ENCODE results near the gene DEF6. TPM values are rescaled to one million over a fixed set of nuclear protein-coding genes. Genes with fewer than 3 reads are reported as not detected.

DEF6 gene
- total RNA-seq, 4 donors from 2014 or later: 0.78 to 4.6 (median 4.3) TPM

DNA sequence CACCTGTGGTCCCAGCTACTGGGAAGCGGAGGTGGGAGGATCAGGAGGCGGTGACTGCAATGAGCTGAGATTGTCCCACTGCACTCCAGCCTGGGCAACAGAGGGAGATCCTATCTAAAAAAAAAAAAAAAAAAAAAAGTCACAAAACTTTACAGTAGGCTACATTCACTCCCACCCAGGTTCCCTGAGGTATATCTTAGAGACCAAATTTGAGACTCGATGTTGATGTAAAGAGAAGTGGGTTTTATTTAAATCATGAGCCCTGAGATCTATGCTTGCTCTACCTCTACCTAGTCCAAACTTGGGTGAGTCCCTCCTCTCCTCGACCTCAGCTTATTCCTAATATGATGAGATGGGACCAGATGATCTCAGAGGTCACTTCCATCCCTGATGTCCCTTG is 8.8 kb upstream of the DEF6 start:
- no peak for TF ChIP-seq CTCF (IDR thresholded peaks at IDR 0.05)
- 87 to 100% methylated on average over 3 of the region's 4 CpGs for WGBS, 2 donors (ENCODE audit: low coverage in 1 of 2)
- Histone ChIP-seq H3K4me1 (peaks cover 0 to 6% (median 0%) of the 10 kb centered on the region in 3 donors), H3K27me3 (no peaks in the 10 kb centered on the region), H3K27ac (no peak overlapping the region), H3K4me3 (no peak overlapping the region), H3K36me3 (peaks cover 0 to 100% of the 10 kb centered on the region in 2 donors), H3K9me3 (no peaks in the 10 kb centered on the region)
- ATAC-seq: no peak

DNA sequence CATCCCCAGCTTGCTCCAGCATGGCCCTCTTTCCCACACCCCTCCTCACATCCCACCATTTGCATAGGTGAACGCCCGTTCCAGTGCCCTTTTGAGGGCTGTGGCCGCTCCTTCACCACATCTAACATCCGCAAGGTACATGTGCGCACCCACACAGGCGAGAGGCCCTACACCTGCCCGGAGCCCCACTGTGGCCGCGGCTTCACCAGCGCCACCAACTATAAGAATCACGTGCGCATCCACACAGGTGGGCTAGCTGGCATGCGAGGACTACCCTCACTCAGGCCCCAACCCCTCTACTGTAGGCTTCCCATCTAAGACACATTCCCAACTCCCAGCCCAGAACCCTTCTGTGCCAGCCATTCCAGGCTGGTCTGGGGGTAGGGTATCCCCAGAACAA is 6.1 kb upstream of the DEF6 start:
- Histone ChIP-seq H3K4me1 (peaks cover 0 to 6% (median 0%) of the 10 kb centered on the region in 3 donors), H3K4me3 (no peak overlapping the region), H3K36me3 (peaks cover 0 to 98% of the 10 kb centered on the region in 2 donors), H3K9me3 (no peaks in the 10 kb centered on the region), H3K27me3 (no peaks in the 10 kb centered on the region), H3K27ac (no peak overlapping the region)
- WGBS, 2 donors (ENCODE audit: low coverage in 1 of 2): 89 to 94% methylated on average over 4 to 11 of the region's 13 CpGs
- TF ChIP-seq EP300 (IDR thresholded peaks at IDR 0.05): no peak
- no peak for TF ChIP-seq POLR2AphosphoS5 (IDR thresholded peaks at IDR 0.05)
- no peak for TF ChIP-seq CTCF (IDR thresholded peaks at IDR 0.05)
- TF ChIP-seq POLR2A (IDR thresholded peaks at IDR 0.05): no peak
- ATAC-seq: no peak

DNA sequence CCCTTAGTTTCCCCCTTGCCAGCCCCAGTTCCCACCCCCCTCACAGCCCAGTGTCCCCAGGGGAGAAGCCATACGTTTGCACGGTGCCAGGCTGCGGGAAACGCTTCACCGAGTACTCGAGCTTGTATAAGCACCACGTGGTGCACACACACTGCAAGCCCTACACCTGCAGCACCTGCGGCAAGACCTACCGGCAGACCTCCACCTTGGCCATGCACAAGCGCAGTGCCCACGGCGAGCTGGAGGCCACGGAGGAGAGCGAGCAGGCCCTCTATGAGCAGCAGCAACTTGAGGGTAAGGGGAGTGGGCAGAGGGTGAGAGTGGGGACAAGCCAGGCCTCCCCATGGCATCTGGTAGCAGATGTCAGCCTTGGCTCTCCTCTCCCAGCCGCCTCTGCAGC is 5.1 kb upstream of the DEF6 start:
- peaks cover 0 to 91% of the 10 kb centered on the region in 2 donors for H3K36me3 ChIP-seq
- no peak overlapping the region for H3K27ac ChIP-seq
- no peak for ATAC-seq
- H3K4me3 ChIP-seq: no peak overlapping the region
- H3K9me3 ChIP-seq: no peaks in the 10 kb centered on the region
- peaks cover 0 to 13% (median 6%) of the 10 kb centered on the region in 3 donors for H3K4me1 ChIP-seq
- 90% methylated on average over 4 of the region's 15 CpGs; no CpG with 5 or more reads in 1 of the 2 donors for WGBS, 2 donors (ENCODE audit: low coverage in 1 of 2)
- no peak for TF ChIP-seq EP300 (IDR thresholded peaks at IDR 0.05)
- TF ChIP-seq POLR2AphosphoS5 (IDR thresholded peaks at IDR 0.05): no peak
- no peak for TF ChIP-seq POLR2A (IDR thresholded peaks at IDR 0.05)
- TF ChIP-seq CTCF (IDR thresholded peaks at IDR 0.05): no peak
- no peaks in the 10 kb centered on the region for H3K27me3 ChIP-seq

DNA sequence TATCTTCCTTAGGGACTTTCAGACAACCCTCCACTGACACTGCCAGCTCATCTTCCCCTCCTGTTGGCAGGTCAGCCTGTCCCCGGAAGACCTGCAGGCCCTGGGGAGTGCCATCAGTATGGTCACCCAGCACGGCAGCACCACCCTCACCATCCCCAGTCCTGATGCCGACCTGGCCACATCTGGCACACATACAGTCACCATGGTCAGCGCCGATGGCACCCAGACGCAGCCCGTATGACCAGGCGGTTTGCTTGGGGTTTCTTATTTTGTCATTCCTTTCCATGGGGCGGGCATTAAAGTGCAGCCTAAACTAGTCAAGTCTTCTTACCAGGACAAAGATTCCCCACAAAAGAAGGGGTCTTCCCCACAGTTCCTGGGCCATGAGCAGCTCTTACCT is 3.9 kb upstream of the DEF6 start:
- WGBS, 2 donors (ENCODE audit: low coverage in 1 of 2): 100% methylated on average over 1 of the region's 9 CpGs; no CpG with 5 or more reads in 1 of the 2 donors
- peaks cover 0 to 79% of the 10 kb centered on the region in 2 donors for H3K36me3 ChIP-seq

More for the DNA sequence above, 3.9 kb upstream of the DEF6 start:
- no peak for ATAC-seq
- no peak overlapping the region for H3K27ac ChIP-seq
- no peaks in the 10 kb centered on the region for H3K27me3 ChIP-seq
- TF ChIP-seq EP300 (IDR thresholded peaks at IDR 0.05): no peak
- TF ChIP-seq POLR2A (IDR thresholded peaks at IDR 0.05): no peak
- no peak for TF ChIP-seq CTCF (IDR thresholded peaks at IDR 0.05)
- TF ChIP-seq POLR2AphosphoS5 (IDR thresholded peaks at IDR 0.05): no peak
- H3K4me1 ChIP-seq: peaks cover 0 to 16% (median 6%) of the 10 kb centered on the region in 3 donors
- H3K9me3 ChIP-seq: no peaks in the 10 kb centered on the region
- H3K4me3 ChIP-seq: no peak overlapping the region
